Dermis microvascular lymphatic vessel endothelial cell (primary cell): ENCODE results near the gene CLDN9. TPM values are rescaled to one million over a fixed set of nuclear protein-coding genes. Genes with fewer than 3 reads are reported as not detected.

Source experiments
- DNase-seq, 2 donors: peaks; one replicate each; pipeline versions ENCODE4 v3.0.0 to v3.0.0-alpha.2; 2010; ENCODE audit warnings: low read depth in 2 of 2
- total RNA-seq: library from RNA; depleted of rRNA; stranded (reverse); fragments of >200 nt; gene quantifications from 2 replicates; pipeline ENCODE4 v1.2.1, GENCODE V29; 2014

Gene CLDN9
- total RNA-seq, 1 donor from 2014 or later, result not detected

DNA sequence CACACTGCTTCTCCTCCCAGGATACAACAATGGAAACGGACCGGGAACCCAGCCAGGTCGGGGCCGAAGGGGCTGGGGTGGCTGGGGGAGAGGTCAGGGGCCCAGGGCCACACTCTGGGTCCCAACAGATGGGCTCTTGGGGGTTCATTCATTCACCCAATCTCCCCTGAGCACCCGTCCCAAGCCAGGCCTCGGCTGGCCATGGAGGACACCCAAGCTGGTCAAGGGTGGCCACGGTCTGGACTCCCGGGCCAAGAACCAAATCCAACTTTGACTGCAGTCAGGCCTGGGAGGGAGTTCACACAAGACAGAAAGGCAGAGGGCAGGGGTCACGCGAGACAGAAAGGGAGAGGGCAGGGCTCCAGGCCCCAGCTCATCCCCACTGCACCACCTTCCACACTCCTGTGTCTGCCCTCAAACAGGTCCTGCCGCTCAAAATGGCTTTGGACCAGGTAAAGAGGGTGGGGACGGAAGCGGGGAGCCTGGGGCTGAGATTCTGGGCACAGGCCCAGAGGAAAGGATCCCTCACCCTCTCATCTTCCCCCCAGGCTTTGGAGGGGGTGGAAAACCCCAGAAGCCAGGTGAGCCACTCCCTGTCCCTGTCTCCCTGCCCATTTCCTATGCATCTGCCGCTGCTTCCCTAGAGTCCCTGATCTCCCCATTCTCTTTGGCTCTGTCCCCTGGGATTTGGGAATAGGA, 20.2 kb upstream of the CLDN9 start:
- DNase-seq, result no peak

DNA sequence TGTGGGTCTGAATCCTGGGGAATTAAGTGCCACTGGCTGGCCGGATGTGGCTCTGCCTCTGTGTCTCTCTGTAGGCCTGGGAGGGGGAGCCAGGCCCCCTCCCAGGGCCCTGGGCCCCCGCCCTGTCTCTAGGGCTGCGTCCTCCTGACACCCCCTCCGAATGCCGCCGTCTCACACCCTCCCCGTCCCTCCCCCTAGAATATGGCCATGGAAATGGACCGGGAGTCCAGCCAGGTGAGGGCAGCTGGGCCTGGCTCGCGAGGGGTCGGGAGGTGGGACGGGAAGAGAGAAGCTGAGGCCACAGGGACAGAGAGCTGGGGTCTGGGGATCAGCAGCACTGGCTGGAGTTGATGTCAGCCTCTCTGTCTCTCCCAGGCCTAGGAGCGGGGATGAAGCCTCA, 16.4 kb upstream of the CLDN9 start:
- DNase-seq, result no peak

DNA sequence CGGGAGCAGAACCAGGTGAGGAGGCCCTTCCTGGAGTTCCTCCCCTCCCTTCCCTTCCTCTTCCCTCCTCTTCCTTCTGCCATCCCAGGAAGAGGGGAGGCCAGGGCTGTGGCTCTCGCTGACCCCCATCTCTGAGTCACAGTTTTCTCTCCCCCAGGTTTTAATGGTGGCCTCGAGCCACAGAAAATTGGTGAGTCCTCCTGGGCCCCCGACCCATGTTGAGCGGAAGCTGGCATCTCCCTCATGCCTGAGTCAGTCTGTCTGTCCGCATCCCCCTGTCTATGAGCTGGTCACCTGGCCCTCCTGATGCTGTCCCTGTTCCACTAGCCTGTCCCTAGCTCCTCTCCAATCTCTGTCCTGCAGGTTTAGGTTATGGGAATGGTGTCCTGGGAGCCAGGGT, 12.8 kb upstream of the CLDN9 start:
- no peak for DNase-seq

DNA sequence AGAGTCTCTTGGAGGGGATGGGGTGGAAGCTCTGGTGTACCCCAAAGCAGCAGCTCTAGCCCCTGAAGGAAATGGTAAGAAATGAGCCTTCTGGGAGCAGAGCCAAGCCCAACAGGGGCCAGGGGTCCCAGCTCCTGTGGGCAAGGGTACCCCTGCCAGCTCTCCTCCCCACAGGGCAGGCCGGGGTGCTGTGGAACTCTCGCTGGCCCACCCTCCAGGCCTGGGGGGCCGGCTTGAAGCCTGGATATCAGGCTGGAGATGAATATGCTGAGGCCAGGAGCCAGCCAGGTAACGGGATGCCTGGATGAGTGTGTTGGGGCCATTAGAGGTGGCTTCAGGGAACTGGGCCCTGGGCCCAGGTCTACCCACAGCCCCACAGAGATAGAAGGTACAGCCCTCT, 12.2 kb upstream of the CLDN9 start:
- no peak for DNase-seq

DNA sequence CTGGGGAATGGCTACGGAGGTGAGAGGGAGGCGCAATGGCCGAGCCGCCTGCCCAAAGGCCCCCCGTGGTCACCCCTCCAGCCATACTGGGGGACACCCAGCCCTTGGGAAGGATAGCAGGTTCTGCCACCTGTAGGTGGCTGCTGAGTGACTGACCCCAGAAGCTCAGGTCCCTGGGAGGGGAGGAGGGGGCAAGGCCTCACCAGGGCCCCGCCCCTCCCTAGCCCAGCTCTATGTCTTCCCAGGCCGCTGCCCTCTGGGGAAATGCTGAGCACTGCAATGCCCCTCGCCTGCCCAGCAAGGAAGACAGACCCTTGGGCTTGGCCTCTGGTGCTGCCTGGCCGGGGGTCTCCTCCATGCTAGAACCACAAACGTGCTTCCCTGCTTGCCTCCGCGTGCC, 11.4 kb upstream of the CLDN9 start:
- no peak for DNase-seq

DNA sequence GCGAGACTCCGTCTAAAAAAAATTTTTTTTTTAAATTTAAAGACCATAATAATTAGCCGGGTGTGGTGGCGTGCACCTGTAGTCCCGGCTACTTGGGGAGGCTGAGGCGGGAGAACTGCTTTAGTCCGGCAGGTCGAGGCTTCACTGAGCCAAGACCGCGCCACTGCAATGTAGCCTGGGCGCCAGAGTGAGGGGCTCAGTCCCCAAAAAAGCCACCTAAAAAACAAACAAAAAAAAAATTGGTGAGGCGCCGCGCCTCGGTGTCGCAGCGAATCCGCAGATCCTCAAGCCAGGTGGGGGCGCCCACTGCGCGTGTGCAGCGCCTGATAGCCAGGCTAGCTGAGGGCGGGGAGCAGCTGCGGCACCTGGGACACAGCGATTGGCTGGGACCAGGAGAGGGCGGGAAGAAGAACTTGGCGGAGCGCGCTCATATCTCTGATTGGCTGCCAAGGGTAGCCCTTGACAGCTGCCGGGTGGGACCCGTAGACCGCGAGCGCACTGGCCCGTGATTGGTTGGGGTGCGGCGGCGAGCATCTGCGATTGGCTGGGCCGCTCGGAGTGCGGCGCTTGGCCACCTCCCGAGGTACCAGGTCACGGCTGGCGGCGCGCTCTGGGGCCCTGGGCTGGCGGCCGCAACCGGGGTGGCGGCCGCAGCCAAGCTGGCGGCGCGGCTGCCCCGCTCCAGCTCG, 9.0 kb upstream of the CLDN9 start:
- DNase-seq, result peak; percentile 98 to 100

DNA sequence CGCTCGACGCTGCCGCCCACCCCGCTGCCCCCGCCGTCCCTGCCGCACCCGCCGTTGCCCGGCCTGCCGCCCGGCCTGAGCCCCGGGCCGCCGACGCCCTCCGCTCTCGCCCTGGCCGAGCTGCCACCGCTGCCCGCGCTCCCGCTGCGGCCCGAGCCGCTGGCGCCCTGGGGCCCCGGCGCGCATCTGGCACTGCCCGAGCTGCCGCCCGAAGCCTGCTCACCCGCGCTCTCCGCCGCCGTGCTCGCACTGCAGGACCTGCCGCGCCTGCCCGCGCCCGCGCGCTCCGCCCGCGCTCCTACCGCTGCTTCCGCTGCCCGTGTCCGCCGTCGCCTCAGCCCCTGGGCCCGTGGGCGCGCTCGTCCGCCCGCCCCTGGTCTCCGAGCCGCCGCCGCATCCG, 8.4 kb upstream of the CLDN9 start:
- no peak for DNase-seq

DNA sequence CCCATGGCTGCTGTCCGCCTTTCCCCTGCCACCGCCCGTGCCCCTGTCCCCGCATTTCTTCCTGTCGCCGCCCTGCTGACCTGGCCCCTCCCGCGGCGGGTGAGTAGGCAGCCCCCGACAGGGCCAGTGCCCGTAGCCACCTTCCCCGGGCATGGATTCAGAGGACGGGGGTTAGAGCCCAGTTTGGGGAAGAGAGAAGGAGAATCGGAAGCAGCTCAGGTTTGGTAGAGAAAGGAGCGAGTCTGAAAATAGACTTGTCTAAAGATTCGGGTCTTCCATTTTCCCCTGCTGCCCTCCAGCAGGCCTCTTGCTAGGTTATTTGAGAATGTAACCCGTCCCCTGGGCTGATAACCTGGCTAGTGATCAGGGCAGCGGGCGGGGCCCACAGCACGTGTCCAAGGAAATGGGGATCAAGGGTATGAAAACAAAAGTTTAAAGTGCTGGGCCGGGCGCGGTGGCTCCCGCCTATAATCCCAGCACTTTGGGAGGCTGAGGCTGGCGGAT, 7.9 kb upstream of the CLDN9 start:
- no peak for DNase-seq

DNA sequence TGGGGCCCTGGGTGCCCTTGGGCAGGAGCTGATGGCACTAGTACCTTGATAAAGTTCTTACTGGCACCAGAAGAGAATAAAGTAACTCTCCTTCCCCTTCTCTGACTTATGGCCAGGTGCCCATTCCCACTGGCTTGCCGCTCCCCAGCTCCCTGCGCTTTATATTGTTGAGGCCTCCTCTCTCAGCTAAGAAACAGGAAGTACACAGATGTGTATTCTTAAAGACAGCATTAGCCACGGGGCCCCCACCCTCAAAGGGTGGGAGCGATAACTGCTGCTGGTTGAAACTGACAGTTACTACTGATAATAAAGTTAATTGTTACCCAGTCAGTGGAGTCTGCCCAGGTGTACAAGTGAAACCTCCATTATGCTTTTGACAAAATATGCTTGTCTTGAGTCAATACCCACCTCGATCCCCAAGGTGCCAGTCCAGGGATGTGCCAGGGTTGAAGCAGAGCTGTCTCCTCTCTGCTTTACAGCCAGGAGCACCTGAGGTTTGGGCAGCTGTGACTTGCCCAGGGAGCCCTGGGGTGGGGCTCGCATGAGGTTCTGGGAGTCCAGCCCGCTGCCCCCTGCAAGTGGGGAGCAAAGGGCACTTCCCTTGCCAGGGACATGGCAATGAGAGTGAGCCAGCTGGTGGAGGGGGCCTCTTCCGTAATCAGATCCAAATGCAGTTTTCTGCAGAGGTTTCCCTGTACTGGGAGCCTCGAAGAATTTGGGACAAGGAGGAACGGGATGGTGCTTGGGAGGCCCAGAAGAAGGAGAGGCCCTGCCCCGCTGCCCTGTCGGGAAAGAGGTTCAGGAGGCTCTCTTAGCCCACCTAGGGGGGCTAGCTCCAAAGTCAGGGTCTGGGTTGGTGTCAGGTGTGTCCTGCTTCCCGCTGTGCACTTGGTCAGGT, 5.4 kb upstream of the CLDN9 start:
- no peak for DNase-seq

DNA sequence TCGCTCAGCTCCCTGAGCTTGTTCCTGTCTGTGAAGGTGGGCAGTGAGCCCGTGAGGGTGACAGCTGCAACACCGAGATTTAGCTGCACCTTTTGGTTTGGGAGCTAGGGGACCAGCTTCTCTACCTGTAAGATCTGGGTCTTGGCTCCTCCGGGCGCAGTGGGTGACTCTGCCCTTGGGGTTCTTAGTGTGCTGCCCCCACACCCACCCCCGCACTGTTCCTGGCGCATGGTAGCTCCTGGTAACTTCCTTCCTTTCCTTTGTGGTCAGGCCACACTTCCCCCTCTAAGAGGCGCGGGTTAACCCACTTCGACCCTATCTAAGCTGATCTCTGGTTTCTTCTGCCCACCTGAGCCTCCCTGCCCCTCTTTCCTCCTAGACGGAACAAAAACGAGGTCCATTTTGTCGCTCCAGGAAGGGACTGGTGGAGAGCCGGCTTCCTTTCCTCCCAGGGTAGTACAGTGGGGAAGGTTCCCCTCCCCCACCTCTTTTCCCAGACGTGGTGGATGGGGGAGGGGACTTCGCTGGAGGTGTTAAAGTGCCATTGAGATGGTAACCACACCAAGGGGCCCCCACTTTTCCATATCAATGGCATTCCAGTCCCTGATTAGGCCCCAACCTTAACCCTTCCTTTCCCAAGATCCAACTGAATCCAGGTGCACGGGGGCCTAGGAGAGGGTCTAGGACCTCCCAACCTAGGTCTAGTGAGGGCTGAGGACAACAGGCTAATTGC, 4.6 kb upstream of the CLDN9 start:
- peak in 1 of 2 donors; percentile 29 for DNase-seq

DNA sequence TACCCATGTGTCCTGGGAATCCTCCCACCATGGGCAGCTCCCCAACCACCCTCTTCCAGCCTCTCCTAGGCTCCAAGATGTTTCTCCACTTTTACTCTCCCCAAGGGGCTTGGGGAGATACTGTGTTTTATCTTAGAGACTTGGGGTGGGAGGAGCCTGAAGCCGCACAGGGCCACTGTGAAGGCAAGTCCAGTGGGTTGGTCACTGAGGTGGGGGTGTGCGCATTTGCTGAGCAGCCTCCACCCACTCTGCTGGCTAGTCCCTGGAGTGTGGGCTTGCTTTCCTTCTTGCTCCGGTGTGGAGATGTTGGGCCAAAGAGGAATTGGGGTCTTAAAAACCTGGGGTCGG, 4.1 kb upstream of the CLDN9 start:
- no peak for DNase-seq

DNA sequence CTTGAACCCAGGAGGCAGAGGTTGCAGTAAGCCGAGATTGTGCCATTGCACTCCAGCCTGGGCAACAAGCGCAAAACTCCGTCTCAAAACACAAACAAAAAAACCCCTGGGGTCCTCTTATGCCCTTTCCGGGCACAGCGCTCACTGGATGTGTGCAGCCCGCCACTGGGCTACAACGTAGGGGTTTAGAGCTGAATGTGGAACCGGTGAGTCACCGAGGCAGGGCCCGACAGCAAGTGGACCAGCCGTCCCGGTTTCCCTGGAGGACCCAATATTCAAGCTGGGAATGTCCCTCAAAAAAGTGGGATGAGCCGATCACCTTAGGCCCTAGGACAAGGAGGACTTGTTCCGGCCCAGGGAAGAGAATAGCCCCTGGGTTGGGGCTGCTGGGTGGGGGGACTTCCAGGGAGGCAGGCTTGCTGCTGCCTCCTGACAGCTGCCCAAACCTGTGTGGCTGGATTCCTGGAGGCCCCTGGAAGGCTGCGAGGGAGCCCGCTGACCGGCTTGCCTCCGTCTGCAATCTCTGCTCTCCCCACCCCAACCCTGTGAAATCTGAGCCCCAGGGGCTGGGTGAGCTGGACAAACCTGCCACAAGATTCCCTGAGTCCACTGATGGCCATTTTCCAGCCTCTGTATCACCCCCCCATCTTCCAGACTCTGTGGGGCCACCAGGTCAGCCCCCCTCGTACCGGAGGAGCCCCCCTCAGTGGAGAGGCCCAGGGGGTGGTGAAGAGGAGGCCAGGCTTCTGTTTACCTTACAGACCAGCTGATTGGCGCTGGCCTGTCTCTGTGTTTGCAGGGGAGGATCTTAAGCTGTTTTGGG, 2.9 kb upstream of the CLDN9 start:
- no peak for DNase-seq

DNA sequence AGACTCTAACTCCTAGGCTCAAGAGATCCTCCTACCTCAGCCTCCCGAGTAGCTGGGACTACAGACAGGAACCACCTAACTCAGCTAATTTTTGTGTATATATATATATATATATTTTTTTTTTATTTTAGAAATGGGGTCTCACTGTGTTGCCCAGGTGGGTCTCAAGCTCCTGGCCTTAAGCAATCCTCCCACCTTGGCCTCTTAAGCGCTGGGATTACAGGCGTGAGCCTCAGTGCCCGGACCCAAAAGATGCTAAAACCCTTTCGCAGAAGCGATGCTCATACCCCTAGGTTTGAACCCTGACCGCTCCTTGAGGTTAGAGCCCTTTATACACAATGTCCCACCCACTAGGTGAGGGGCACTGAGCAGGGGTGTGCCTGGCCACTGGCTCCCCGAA, 2.2 kb upstream of the CLDN9 start:
- DNase-seq, result no peak

DNA sequence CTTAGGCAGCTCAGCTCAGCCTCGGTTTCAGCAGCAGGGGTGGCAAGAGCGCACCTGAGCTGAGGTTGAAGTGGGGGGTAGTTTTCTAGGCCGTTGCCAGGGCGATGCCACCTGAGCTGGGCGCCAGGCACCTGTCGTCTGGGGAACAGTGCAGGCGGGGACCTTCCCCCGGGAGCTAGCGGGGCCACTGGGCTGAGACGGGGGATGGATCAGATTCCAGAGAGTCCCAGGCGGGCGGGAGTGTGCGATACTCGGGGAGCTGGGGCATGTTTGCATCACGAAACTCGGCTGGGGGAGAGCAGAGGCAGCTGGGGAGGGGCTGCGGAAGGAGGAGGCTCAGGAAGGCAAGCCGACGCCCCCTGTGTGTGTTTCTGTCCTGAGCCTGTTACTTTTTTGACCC, 477 bp upstream of the CLDN9 start:
- DNase-seq, result no peak

DNA sequence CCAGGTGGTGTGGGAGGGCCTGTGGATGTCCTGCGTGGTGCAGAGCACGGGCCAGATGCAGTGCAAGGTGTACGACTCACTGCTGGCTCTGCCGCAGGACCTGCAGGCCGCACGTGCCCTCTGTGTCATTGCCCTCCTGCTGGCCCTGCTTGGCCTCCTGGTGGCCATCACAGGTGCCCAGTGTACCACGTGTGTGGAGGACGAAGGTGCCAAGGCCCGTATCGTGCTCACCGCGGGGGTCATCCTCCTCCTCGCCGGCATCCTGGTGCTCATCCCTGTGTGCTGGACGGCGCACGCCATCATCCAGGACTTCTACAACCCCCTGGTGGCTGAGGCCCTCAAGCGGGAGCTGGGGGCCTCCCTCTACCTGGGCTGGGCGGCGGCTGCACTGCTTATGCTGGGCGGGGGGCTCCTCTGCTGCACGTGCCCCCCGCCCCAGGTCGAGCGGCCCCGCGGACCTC, 798 bp downstream of the CLDN9 start:
- no peak for DNase-seq

DNA sequence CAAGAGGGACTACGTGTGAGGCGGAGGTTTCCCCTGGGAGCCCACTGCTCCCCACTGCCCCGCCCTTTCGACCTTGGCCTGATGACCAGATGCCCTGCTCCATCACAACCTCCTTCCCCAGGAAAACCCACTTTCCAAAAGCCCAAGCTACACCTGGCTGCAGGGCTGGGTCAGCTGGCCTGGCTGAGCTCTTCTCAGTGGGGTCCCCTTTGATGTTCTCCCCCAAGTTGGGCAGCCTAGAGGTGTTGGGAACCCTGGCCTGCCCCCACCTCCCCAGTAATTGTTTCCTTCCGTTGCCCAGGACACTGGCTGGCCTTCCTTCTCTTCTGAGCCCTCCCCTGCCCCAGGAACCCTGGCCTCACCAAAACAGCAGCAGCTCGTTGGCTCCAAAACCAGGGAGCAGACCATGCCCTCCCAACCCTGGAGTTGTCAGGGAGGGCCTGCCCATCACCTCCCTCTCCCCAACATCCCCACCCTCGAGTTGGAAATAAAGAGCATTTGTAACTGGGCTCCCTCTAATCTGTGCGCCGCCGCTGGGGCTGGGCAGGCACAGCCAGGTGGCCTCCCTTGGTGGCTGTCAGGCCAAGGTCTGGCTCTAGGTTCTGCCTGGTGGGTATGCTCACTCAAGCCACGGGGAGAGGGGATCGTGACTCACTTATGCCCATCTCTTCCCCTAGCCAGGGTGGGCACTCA, 1.4 kb downstream of the CLDN9 start:
- DNase-seq, result no peak

DNA sequence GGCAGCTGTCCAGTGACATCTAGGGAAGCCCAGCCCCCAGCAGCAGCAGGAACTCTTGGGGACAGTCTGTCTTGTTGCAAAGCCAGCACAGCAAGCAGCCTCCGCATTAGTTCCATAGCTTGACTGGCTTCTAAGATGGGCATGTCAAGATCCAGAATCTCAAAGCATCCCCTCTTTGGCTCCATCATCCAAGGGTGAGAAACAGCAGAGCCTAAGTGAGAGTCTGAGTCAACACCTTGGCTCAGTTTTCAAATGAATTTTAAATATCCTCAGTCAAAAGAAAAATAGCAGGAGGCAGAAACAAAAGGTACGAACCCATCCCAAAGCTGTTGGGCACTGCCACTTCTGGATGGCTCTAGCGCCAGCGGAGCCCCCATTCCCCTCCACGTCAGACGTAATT, 2.2 kb downstream of the CLDN9 start:
- DNase-seq, result no peak

DNA sequence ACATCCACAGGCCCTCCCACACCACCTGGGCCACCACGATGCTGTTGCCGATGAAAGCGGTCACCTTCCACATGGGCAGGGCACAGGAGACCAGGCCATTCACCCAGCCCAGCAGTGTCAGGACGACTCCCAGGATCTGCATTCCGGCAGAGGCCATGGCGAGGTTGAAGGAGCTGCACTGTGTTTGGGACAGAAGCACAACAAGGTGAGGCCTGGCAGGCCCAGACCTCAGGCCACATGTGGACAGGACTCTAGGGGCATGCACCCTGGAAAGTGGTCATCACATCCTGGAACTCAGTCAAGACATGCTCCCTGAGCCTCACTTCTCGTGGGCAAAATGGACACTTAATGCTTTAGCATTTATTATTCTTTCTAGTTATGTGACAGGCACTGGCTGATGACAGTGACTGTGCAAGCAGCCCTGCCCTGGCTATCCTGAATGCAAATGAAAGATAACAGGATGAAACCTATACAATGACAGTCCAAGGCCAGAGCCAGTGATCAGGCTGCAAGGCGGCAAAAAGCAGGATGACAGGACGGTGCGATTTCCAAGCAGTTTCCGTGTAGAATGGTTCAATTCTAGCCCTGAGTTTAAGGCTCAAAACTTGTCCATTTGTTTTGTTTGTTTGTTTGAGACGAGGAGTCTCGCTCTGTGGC, 3.3 kb downstream of the CLDN9 start:
- DNase-seq, result no peak

DNA sequence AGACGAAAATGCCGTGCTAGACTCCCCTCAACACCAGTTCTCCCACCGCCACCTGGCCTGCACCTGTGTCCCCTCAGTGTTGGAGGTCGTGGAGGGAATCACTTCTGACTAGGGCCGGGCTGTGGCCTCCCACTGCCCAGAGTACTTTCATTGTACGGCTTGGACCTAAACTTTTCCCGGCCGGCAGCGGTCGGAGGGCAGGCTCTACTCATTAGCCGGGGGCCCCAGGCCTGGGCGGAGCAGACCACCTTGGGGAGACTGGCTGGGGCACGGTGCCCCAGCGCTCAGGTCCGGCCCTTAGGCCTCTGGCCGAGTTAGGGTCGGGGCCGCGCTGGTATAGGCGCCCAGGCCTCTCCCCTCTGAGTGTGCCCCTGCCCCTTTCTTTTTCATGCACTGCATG, 4.6 kb downstream of the CLDN9 start:
- no peak for DNase-seq
